Cardiac muscle cell (in vitro differentiated cells and primary cell): ENCODE measurements around the gene PLA2R1. TPM values are rescaled to one million over a fixed set of nuclear protein-coding genes. Genes with fewer than 3 reads are reported as not detected.

Experiments used
- DNase-seq, 2 donors: peaks; one replicate each; pipeline versions ENCODE4 v3.0.0 to v3.0.0-alpha.2; 2010 to 2017; ENCODE audit warnings: low read depth in 1 of 2, low spot score in 1 of 2
- H3K27ac ChIP-seq: fragments of 200-600 bp; sonication (generic); 2 replicates; pipeline ENCODE4 v1.5.1; 2016
- H3K27me3 ChIP-seq: fragments of 200-600 bp; sonication (generic); 2 replicates; pipeline ENCODE4 v1.6.0; 2016; ENCODE audit warnings: control low read depth
- H3K36me3 ChIP-seq: fragments of 200-600 bp; sonication (generic); 2 replicates; pipeline ENCODE4 v1.5.1; 2016; ENCODE audit warnings: control low read depth
- H3K4me1 ChIP-seq: fragments of 200-600 bp; sonication (generic); 2 replicates; pipeline ENCODE4 v1.8.1; 2017; ENCODE audit warnings: low read depth, mild to moderate bottlenecking, mixed run types
- H3K4me3 ChIP-seq: fragments of 200-600 bp; sonication (generic); 2 replicates; pipeline ENCODE4 v1.5.1; 2016; ENCODE audit warnings: mild to moderate bottlenecking
- H3K9me3 ChIP-seq: fragments of 200-600 bp; sonication (generic); 2 replicates; pipeline ENCODE4 v1.5.1; 2017; ENCODE audit warnings: low read depth, mild to moderate bottlenecking, control low read depth
- polyA plus RNA-seq: library from polyadenylated mRNA; unstranded; fragments of >200 nt; fragmentation: Nextera tagmentation; extraction: Ambion mirVana; gene quantifications from 2 replicates; pipeline ENCODE4 v1.2.1, GENCODE V29; 2016
- total RNA-seq: library from RNA; depleted of rRNA; stranded (reverse); fragments of >200 nt; gene quantifications from 2 replicates; pipeline ENCODE4 v1.2.3, GENCODE V29; 2016
- TF ChIP-seq, protein P1 (sequence below): IDR thresholded peaks from 2 replicates; pipeline ENCODE4 v1.5.1; 2012; ENCODE audit warnings: low read depth, mild to moderate bottlenecking, low read length

The PLA2R1 gene
- total and polyA plus RNA-seq, 2 experiments from 2014 or later: 0.09 TPM; not detected in 1

DNA sequence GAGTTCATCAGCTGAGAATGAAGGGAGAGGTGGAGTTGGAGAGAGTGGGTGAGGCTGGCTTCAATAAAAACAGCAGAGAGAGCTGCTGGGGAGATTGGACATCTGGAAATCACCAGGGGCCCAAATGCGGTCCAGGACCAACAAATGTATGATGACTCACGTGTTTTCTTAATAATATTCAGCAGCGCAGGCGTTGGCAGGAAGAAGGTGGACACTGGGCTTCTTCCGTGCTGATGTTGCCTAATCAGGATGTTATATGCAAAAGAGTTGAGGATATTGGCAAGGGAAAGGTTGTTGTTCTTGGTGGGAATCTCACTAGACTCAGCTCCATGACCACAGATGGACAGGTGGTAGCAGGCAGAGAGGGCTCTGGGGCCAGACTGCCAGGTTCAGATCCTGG lies 12.8 kb upstream of the PLA2R1 start:
- no peak overlapping the region for H3K27ac ChIP-seq
- no peaks in the 10 kb centered on the region for H3K4me1 ChIP-seq
- no peaks in the 10 kb centered on the region for H3K36me3 ChIP-seq
- no peaks in the 10 kb centered on the region for H3K27me3 ChIP-seq
- TF ChIP-seq, protein P1, sequence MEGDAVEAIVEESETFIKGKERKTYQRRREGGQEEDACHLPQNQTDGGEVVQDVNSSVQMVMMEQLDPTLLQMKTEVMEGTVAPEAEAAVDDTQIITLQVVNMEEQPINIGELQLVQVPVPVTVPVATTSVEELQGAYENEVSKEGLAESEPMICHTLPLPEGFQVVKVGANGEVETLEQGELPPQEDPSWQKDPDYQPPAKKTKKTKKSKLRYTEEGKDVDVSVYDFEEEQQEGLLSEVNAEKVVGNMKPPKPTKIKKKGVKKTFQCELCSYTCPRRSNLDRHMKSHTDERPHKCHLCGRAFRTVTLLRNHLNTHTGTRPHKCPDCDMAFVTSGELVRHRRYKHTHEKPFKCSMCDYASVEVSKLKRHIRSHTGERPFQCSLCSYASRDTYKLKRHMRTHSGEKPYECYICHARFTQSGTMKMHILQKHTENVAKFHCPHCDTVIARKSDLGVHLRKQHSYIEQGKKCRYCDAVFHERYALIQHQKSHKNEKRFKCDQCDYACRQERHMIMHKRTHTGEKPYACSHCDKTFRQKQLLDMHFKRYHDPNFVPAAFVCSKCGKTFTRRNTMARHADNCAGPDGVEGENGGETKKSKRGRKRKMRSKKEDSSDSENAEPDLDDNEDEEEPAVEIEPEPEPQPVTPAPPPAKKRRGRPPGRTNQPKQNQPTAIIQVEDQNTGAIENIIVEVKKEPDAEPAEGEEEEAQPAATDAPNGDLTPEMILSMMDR: no peak
- no peak overlapping the region for H3K4me3 ChIP-seq
- H3K9me3 ChIP-seq: no peaks in the 10 kb centered on the region
- DNase-seq: peak in 1 of 2 donors; percentile 92

DNA sequence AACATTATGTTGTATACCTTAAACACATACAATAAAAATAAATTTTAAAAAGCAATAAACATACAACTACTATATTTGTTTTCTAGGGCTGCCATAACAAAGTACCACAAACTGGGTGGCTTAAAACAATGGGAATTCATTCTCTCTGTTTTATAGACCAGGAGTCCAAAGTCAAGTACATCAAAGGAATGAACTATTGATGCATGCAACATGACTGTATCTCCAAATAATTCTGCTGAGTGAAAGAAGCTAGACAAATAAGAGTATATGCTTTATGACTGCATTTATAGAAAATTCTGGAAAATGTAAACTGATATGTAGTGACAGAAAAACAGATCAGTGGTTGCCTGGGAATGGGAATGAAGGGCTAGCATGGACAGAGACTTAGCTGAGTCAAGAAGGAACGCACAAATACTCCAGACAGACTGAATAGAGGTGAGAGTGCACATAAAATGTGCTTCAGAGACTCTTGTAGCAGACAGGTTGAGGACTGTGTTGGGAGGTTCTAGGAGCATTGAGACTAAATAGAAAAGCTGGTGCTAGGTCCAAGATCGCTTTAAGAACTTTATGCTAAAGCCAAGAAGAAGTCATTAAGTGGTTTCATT lies 11.0 kb upstream of the PLA2R1 start:
- Histone ChIP-seq H3K27me3 (no peaks in the 10 kb centered on the region), H3K36me3 (no peaks in the 10 kb centered on the region), H3K4me3 (no peak overlapping the region), H3K27ac (no peak overlapping the region), H3K9me3 (no peaks in the 10 kb centered on the region), H3K4me1 (no peaks in the 10 kb centered on the region)
- no peak for DNase-seq
- TF ChIP-seq, protein P1: no peak

DNA sequence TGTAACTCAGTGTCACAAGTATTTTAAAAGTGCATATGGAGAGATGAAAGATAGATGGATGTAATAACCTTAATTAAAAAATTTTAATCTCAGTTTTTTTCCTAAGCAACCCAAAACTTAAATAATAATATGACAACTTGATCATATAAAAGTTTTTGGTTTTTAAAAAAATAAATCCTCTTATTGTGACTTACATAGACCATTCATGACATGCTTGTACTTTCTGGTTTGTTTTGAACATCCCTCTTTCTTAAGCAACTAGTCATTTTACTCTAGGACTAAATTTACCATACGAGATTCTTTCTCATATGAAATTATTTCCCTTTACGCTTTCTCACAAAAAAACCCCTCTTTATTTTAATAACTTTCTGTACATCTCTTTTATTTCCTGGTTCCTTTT lies 6.5 kb upstream of the PLA2R1 start:
- DNase-seq: no peak
- Histone ChIP-seq H3K27me3 (peaks cover 2% of the 10 kb centered on the region), H3K4me1 (no peaks in the 10 kb centered on the region), H3K36me3 (no peaks in the 10 kb centered on the region), H3K9me3 (no peaks in the 10 kb centered on the region), H3K4me3 (no peak overlapping the region), H3K27ac (no peak overlapping the region)
- TF ChIP-seq, protein P1: no peak

DNA sequence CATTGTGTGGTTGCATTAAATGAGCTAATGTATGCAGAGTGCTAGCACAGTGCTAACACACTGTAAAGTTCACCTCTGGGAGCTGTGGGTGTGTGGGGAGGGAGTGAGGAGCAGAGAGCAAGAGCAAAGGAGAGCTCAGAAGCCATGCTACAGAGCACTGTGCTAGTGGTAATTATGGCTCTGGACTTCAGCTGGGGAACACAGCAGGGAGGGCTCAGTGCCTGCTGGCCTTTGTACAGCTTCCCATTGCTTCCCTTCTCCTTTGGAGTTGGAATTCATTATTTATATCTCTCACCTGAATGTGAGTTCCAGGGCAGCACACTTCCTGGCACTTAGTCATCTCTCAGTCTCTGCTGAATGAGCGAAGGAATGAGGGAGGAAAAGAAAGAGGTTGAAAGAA lies 2.5 kb upstream of the PLA2R1 start:
- DNase-seq: no peak
- H3K9me3 ChIP-seq: no peaks in the 10 kb centered on the region
- no peaks in the 10 kb centered on the region for H3K36me3 ChIP-seq
- peaks cover 42% of the 10 kb centered on the region for H3K27me3 ChIP-seq
- TF ChIP-seq, protein P1: no peak
- H3K27ac ChIP-seq: no peak overlapping the region
- no peaks in the 10 kb centered on the region for H3K4me1 ChIP-seq
- H3K4me3 ChIP-seq: no peak overlapping the region

DNA sequence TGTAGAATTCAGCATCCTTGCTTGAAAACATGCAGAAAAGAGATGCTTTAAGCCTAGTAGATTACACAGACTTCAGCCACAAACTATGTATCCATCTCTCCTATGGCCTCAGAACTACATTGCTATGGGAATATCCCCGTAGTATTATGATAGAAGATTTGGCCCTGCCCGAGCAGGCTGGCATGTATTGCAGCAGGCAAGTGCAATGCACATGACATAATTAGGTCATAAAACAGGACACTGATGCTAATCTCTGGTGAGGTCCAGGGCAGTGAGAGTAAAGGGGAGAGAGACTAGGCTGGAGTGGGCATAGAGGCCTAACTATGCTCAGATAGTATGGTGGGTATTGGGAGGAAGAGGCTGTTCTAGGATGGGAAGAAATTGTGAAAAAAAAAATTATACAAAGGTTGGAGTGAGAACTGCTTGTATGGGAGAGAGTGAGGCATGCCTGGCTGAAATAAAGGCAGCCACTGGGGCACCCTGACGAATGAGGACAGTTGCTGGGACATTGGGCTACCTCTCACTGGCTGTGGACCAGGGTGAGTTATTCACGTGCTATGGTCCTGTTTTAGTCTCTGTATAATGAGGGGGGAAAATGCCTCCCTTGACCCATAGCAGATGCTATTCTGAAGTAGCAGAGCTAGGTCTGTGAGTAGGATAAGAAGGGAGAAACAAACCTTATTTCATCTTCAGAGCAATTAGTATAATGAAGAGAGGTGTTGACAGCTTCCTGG lies 1.6 kb upstream of the PLA2R1 start:
- Histone ChIP-seq H3K9me3 (no peaks in the 10 kb centered on the region), H3K36me3 (no peaks in the 10 kb centered on the region), H3K4me1 (no peaks in the 10 kb centered on the region), H3K27ac (no peak overlapping the region), H3K4me3 (no peak overlapping the region), H3K27me3 (peaks cover 43% of the 10 kb centered on the region)
- DNase-seq: no peak
- TF ChIP-seq, protein P1: no peak
